Kidney (tissue), 14 donors: ENCODE measurements around the gene SLC39A11. TPM values are rescaled to one million over a fixed set of nuclear protein-coding genes. Genes with fewer than 3 reads are reported as not detected.

Experiments
- DNase-seq, 5 donors: peaks; one replicate each; pipeline ENCODE4 v3.0.0-alpha.2; 2013 to 2020
- FAIRE-seq: peaks from 2 replicates; lab custom pipeline; 2012; peaks lifted over from hg19 to GRCh38; lab: Jason Lieb, UNC
- H3K27ac ChIP-seq, 2 donors: one replicate each; pipeline ENCODE4 v1.7.0; 2013; ENCODE audit warnings: low read depth in 2 of 2, low read length in 2 of 2, inconsistent platforms in 1 of 2
- H3K27me3 ChIP-seq: one replicate; pipeline ENCODE4 v1.7.1; 2013; ENCODE audit warnings: low read length, inconsistent platforms; ENCODE audit not compliant: control insufficient read depth, insufficient read depth
- H3K36me3 ChIP-seq, 3 donors: one replicate each; pipeline versions ENCODE4 v1.7.0 to v1.7.1; 2013; ENCODE audit warnings: low read length in 3 of 3, control low read depth in 1 of 3, inconsistent platforms in 1 of 3; ENCODE audit not compliant: insufficient read depth in 3 of 3, control insufficient read depth in 2 of 3
- H3K4me1 ChIP-seq, 3 donors: one replicate each; pipeline versions ENCODE4 v1.7.0 to v1.7.1; 2013; ENCODE audit warnings: low read length in 3 of 3, inconsistent platforms in 1 of 3, low read depth in 1 of 3; ENCODE audit not compliant: control insufficient read depth in 2 of 3, insufficient read depth in 2 of 3
- H3K4me3 ChIP-seq, 3 donors: one replicate each; pipeline versions ENCODE4 v1.7.0 to v1.8.1; 2013; ENCODE audit warnings: low read length in 3 of 3, control low read depth in 1 of 3, inconsistent platforms in 1 of 3
- H3K9ac ChIP-seq, 3 donors: one replicate each; pipeline versions ENCODE4 v1.7.0 to v1.7.1; 2013; ENCODE audit warnings: low read length in 3 of 3, control low read depth in 1 of 3, inconsistent platforms in 1 of 3
- H3K9me3 ChIP-seq, 3 donors: one replicate each; pipeline versions ENCODE4 v1.7.0 to v1.7.1; 2013; ENCODE audit warnings: low read length in 3 of 3, control low read depth in 1 of 3, inconsistent platforms in 1 of 3; ENCODE audit not compliant: control insufficient read depth in 2 of 3, insufficient read depth in 1 of 3
- intact Hi-C: fragments of 100-400 bp; cut with DNase I; formaldehyde crosslinking; loops from one replicate; pipeline ENCODE4 v1.11.1; 2022
- polyA plus RNA-seq: library from polyadenylated mRNA; stranded (reverse); fragments of 350-450 nt; fragmentation: Illumina TruSeq; extraction: RNeasy Lipid Tissue Mini Kit (QIAGEN cat#74804); gene quantifications from one replicate; pipeline ENCODE4 v1.2.3, GENCODE V29; 2014; ENCODE audit warnings: low read depth, low replicate concordance; ENCODE audit not compliant: insufficient read depth
- total RNA-seq: library from RNA; stranded (reverse); fragmentation: NEBNext Ultra II Directional; extraction: Animal tissue kit (Norgen Biotek cat#: 25700); gene quantifications from one replicate; pipeline ENCODE4 v1.2.1, GENCODE V29; 2021
- TF ChIP-seq, protein P1 (sequence below): IDR thresholded peaks from 3 replicates; pipeline ENCODE4 v1.5.1; 2012; ENCODE audit warnings: mild to moderate bottlenecking, moderate library complexity, borderline replicate concordance; ENCODE audit not compliant: insufficient read depth; ENCODE audit errors: extremely low read depth
- donor health status: control.
- donor health status: control.
- donor health status: control.
- donor health status: control.
- donor health status: control.
- donor health status: DM: yes; HTN: yes; CAD: no.
- donor health status: Normal renal cell carcinoma (clear cell type).

SLC39A11 gene
- total and polyA plus RNA-seq, 2 donors from 2014 or later: 19.7 to 37.2 TPM

DNA sequence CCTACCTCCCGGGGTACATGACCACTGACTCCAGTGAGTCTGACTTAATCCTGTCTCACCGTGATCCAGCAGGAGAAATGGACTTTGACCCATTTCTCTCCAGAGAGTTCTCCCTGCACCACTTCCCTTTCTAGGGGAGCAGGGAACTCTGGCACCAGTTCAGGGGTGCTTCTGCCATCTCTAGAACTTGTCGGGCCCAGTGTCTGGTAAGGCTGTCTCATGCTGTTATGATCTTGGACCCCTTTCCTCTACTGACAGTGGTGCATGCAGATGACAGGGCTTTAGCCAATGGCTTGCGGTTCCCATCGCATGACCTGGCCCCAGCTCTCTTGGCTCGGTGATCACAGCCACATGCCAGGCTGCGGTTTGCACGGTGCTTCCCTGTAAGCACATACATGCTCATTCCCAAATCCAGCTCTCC lies 62.0 kb downstream of the SLC39A11 start:
- intact Hi-C loops: no loop called here
- TF ChIP-seq, protein P1, sequence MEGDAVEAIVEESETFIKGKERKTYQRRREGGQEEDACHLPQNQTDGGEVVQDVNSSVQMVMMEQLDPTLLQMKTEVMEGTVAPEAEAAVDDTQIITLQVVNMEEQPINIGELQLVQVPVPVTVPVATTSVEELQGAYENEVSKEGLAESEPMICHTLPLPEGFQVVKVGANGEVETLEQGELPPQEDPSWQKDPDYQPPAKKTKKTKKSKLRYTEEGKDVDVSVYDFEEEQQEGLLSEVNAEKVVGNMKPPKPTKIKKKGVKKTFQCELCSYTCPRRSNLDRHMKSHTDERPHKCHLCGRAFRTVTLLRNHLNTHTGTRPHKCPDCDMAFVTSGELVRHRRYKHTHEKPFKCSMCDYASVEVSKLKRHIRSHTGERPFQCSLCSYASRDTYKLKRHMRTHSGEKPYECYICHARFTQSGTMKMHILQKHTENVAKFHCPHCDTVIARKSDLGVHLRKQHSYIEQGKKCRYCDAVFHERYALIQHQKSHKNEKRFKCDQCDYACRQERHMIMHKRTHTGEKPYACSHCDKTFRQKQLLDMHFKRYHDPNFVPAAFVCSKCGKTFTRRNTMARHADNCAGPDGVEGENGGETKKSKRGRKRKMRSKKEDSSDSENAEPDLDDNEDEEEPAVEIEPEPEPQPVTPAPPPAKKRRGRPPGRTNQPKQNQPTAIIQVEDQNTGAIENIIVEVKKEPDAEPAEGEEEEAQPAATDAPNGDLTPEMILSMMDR: no peak
- H3K27me3 ChIP-seq: no peaks in the 10 kb centered on the region
- H3K36me3 ChIP-seq: no peaks in the 10 kb centered on the region
- H3K9ac ChIP-seq: no peak overlapping the region
- peaks cover 0 to 5% (median 3%) of the 10 kb centered on the region in 3 donors for H3K4me1 ChIP-seq
- peak in 1 of 5 donors; percentile 10 for DNase-seq
- H3K4me3 ChIP-seq: no peak overlapping the region
- no peaks in the 10 kb centered on the region for H3K9me3 ChIP-seq
- peak overlapping the region; percentile 67 to 72 for H3K27ac ChIP-seq
- no peak for FAIRE-seq

DNA sequence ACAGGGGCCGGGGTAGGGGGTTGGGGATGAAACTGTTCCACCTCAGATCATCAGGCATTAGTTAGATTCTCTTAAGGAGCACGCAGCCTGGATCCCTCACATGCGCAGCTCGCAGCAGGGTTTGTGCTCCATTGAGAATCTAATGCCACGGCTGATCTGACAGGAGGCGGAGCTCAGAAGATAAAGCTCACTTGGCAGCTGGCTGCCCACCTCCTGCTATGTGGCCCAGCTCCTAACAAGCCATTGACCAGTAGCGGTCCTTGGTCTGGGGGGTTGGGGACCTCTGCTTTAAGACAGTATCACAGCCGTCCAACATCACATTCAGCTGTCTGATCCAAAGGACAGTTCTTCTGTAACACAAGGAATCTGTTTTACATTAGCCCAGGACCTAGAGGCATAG lies 62.5 kb downstream of the SLC39A11 start:
- DNase-seq: peak in 1 of 5 donors; percentile 11
- Histone ChIP-seq H3K36me3 (no peaks in the 10 kb centered on the region), H3K4me3 (no peak overlapping the region), H3K27me3 (no peaks in the 10 kb centered on the region), H3K9ac (no peak overlapping the region), H3K27ac (peak overlapping the region; percentile 28 to 72), H3K4me1 (peaks cover 0 to 5% (median 3%) of the 10 kb centered on the region in 3 donors), H3K9me3 (no peaks in the 10 kb centered on the region)
- TF ChIP-seq, protein P1: no peak
- FAIRE-seq: no peak
- intact Hi-C loops: no loop called here

DNA sequence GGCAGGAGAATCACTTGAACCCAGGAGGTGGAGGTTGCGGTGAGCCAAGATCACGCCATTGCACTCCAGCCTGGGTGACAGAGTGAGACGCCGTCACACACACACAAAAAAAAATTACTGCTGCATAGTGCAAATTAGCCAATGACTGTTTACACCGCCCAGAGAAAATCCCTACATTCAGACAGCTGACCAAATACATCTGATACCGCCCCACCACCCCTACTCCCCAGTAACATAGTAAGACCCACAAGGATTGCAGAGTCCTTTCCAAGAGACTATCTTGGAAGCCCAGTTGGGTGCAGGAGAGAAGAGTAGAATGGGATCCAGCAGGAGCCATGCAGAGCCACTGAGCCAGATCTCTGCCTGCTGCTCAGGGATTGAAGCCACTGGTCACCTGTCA lies 63.5 kb downstream of the SLC39A11 start:
- TF ChIP-seq, protein P1: no peak
- peak overlapping the region in 1 of 2 donors; percentile 54 for H3K27ac ChIP-seq

DNA sequence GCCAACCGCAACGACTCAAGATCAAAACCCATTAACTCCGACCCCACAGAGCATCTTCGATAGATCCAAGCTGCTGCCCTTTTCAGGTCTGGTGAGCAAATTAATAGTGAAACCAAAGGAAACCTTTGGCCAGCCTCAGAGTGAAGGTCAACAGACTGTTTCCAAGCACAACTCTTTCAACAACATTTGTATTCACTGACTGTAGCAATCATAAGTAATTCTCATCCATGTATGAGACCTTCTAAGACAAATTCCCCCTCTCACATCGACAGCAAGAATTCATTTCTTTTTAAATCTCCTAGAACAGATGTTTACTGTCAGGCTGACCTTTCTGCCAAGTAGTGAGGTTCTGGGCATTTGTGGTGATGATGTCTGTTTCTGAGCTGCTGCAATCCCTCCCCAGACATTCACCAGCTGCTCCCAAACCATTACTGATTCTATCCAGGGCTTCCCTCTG lies 64.2 kb downstream of the SLC39A11 start:
- peaks cover 0 to 5% (median 3%) of the 10 kb centered on the region in 3 donors for H3K4me1 ChIP-seq
- no peaks in the 10 kb centered on the region for H3K9me3 ChIP-seq
- no peaks in the 10 kb centered on the region for H3K36me3 ChIP-seq
- DNase-seq (peak in 3 of 5 donors; percentile 46 to 79 (median 62)), FAIRE-seq (no peak)
- no peak overlapping the region for H3K4me3 ChIP-seq
- TF ChIP-seq, protein P1: no peak
- H3K27ac ChIP-seq: peak overlapping the region in 1 of 2 donors; percentile 67
- H3K9ac ChIP-seq: no peak overlapping the region
- no peaks in the 10 kb centered on the region for H3K27me3 ChIP-seq
- intact Hi-C loops: no loop called here

More for the DNA sequence above, 63.5 kb downstream of the SLC39A11 start:
- intact Hi-C loops: no loop called here
- DNase-seq (no peak), FAIRE-seq (no peak)
- no peaks in the 10 kb centered on the region for H3K9me3 ChIP-seq
- H3K36me3 ChIP-seq: no peaks in the 10 kb centered on the region
- H3K4me3 ChIP-seq: no peak overlapping the region
- H3K4me1 ChIP-seq: peaks cover 0 to 5% (median 3%) of the 10 kb centered on the region in 3 donors
- H3K9ac ChIP-seq: no peak overlapping the region
- no peaks in the 10 kb centered on the region for H3K27me3 ChIP-seq
